Measurements from ENCODE around the gene EED.
"Not testable (repeated sequence)": the region's sequence is repeated elsewhere in the genome, so short reads cannot be mapped to it uniquely, and the experiment has no call there.

Gene EED

DNA sequence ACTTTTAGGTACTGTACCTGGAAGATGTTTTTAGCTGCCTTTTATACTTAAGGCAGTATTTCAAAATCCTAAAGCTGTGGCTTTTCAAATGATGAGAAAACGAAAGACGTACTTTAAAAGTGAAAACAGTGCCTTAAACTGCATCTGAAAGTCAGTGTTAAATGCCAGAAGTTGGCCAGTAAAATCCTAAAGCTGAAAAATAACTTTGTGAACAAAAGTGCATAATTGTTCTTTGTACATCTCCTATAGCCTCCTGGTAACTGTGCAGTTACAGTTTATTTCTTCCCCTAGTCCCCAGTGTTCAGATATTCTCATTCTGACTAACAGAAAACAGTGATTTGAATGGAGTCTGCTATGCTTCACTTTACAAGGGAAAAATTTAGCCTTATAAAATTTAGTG, 6.8 kb downstream of the EED start:
- no peak for DNase-seq

DNA sequence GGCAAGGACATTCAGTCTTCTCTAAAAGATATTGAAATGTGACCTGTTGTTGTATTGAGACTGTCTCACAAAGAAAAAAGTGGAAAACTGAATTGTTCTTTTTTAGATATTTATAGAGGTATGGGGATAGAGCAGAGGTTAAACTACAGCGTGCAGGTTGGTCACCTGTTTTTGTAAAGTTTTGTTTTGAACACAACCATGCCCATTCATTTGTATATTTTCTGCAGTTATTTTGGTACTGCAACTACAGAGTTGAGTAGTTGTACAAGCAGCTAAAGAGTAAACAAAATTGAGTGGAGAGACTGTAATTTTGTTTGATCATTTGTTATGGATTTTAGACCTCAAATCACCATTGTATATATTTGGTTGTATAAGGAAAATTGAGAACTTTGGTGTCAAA, 11.3 kb downstream of the EED start:
- DNase-seq, result no peak

DNA sequence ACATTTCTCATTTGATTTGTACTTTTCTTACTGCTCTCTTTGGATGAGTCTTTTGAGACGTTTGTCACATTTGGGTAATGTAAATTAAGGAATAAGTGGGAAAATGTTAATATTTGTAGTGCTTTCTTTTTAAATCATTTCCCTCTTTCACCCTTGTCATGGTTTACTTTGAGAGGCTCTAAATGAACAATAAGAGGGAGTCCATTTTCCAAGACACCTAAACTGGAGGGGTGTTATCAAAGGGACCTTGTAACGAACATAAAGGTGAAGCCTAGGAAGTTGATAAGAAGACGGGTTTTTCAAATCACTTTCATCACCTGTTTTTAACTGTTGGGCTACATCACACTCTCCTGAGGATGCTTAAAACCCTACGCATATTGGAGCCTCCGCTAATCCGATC, 12.1 kb downstream of the EED start:
- DNase-seq, result no peak

DNA sequence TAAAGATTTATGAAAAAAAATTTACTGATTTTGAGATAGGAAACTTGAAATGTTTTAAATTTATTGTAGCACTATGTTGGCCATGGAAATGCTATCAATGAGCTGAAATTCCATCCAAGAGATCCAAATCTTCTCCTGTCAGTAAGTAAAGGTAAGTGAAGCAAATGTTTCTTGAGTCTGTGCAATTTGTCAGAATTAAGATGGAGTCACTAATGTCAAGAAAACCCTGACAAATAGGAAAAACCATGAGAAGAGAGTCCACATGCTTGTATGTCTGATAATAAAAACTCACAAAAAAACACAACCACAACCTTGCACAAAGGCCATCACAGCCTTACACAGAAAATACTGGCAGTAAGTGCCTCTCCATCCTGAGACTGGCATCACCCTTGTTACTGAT, 12.9 kb downstream of the EED start:
- no peak for DNase-seq

DNA sequence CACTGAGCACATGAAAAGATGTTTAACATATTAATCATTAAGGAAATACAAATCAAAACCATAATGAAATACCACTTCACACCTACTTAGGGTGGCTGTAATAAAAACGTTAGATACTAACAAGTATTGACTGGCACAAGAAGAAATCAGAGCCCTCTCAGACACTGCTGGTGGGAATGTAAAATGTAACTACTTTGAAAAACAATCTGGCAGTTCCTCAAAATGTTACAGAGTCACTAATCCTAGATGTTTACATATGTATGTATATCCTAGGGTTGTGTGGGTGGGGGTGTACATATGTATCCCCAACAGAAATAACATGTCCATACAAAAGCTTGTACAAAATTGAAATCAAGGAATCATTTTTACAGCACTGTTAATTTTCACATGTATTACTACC, 15.2 kb downstream of the EED start:
- no peak for DNase-seq

DNA sequence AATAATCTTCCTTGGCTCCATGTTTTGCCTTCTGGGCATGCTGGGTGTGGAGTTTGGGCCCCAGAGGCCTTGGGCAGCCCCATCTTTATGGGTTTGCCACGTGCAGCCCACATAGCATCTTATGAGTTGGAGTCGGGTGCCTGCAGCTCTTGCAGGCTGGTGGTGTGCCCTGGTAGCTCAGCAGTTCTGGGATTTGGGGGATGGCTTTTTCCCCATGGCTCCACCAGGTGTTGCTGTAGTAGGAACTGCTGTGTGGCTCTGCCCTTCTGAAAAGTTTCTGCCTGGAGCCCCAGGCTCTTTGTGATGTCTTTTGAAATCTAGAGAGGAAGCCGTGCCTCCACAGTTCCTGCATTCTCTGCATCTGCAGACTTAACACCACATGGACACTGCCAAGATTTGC, 16.8 kb downstream of the EED start:
- no peak for DNase-seq

DNA sequence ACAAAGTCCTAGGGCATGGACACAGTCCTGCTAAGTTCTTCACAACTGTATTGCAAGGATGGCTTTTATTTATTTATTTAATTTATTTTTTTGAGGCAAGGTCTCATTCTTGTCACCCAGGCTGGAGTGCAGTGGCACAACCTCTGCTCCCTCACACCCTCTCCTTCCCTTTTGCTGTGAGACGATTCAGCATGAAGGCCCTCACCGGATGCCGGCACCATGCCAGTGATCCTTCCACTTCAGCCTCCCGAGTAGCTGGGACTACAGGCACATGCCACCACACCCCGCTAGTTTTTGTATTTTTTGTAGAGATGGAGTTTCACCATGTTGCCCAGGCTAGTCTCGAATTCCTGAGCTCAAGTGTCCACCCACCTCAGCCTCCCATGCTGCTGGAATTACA, 17.8 kb downstream of the EED start:
- no peak for DNase-seq

DNA sequence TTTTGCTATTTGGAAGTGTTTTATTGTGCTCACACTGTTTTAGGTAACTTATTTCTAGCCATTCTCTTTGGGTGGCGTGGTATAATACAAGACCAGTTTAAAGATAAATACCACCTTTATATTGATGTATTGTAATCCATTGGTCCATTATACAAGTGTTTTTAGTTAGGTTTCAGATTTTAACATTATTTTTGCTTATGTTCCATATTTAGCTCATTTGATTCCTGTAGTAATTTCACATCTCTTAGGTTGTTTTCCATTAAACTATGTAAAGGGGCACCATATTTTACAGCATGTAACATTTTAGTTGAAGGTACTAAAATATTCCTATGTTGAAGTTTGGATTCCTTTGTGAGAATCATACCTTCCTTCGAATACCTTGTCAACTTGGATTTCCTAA, 20.1 kb downstream of the EED start:
- DNase-seq, result no peak

DNA sequence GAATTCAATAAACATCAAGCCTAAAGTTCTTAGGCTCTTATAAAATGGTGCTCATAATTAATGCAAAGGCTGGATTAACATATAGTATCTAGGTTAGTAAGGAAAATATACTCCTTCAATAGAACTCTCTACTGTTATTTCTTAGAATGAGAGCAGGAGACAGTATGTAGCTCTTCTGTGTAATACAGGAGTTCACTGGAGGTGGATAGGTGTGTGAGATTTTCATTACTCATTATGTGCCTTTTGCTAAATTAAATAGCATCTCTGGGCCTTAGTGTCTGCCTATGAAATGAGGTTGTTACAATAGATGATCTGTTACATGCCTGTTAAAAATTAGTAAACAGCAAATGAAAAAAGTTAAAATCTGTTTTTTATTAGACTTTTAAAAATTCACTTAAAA, 20.6 kb downstream of the EED start:
- no peak for DNase-seq

DNA sequence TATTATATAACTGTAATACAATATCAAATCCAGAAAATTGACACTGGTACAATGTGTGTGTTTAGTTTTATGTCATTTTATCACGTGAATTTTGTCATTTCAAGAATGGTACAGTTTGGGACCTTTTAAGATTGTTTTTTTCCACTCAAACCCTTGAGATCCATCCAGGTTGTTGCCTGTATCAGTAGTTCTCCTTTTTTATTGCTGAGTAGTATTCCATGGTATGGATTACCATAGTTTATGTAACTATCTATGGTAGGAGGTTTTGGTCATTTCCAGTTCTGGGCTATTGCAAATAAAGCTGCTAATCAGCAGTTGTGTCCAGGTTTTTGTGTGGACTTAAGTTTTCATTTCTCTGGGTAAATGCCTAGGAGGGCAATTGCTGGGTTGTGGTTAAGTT, 25.1 kb downstream of the EED start:
- DNase-seq, result no peak

DNA sequence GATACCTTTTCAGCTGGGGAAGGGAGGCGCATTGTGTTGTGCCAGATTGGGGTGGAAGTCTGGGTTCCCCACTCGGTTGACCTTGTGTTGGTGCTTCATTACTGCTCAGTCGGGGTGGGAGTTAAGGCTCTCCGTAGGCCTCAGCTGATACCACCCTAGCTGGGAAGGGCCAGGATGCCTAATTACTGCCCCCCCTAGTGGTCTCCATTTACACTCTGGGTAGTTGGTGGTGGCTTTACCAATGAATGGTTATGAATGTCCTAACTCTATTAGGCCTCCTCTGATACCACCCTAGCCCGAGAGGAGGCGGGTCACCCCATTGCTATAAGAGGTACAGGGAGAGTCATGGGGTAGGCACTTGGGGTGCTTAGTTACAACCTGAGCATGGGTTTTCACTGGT, 29.9 kb downstream of the EED start:
- DNase-seq, result no peak

DNA sequence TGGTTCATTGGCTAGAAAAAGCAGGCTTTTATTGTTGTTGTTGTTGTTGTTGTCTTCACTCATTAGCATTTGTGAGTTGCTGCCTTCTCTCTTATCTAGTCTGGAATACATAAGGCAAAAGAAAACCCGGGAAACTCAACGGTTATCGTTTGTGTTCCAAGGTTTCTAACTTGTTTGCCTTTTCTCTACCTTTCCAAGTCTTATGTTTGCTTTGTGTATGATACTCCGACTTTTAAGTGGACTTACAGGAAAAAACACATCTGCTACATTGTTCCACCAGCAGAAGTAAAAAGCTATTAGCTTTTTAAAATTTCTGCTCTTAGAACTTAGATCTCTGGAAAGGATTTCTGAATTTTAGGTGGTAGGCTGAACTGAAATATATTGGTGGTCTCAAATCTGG, 30.4 kb downstream of the EED start:
- DNase-seq, result no peak

DNA sequence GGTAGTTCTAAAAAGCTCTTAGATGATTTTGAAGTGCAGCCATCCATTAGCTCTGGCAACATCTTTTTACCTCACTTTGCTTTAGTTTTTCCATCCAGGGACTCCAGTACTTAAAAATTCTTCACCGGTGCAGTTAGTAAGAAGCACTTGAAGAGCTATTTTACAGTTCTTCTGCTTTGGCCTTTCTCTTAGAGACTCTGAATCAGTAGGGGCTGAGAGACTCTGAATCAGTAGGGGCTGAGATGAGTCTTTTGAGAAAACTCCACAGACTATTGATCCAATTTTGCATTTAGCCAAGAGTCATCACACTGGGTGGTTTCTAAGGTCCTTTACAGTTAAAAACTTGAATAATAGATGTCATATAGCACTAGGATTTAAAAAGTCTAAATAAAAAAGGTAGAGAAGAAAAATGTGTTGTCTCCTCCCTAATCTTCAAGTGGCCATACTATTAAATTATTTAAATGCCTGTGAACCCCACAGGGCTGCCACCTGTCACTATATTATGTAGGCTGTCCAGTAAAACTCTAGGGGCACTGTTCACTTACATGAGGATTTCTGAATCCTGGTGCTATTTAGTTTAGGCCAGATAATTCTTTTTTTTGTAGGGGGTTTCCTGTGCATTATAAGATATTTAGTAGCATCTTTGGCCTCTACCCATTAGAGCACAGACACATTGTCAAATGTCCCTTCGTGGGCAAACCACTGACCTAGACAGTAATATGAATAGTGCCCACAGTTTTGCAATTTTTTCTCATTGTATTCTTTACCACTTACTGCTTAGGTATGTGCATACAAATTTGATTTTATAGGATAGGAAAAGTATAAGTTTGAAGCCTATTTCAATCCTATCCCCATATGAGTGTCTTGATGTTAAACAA, 31.2 kb downstream of the EED start:
- no peak for DNase-seq

DNA sequence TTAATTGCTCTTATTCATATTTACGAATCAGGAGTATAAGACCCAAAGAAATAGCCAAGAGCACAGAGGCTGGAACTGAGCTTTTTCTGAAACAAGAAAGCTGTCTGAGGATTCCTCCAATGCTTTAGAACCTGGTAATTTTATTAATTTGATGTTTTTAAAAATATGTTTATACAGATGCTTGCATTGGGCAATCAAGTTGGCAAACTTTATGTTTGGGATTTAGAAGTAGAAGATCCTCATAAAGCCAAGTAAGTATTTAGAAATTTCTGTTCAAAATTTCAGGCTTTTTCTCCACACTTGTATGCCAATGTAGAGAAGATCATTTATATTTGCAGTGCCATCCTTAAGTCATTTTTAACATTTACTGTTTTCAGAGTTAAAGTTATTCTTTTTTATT, 33.2 kb downstream of the EED start:
- DNase-seq, result no peak

DNA sequence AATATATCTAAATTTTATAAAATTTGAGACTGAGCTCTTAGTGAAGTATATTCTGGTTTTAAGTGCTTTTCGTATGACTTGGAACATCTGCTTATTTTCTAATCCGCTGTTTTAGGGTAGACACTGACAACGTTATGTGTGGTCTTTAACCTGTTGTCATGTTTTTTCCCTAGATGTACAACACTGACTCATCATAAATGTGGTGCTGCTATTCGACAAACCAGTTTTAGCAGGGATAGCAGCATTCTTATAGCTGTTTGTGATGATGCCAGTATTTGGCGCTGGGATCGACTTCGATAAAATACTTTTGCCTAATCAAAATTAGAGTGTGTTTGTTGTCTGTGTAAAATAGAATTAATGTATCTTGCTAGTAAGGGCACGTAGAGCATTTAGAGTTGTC, 33.7 kb downstream of the EED start:
- no peak for DNase-seq

DNA sequence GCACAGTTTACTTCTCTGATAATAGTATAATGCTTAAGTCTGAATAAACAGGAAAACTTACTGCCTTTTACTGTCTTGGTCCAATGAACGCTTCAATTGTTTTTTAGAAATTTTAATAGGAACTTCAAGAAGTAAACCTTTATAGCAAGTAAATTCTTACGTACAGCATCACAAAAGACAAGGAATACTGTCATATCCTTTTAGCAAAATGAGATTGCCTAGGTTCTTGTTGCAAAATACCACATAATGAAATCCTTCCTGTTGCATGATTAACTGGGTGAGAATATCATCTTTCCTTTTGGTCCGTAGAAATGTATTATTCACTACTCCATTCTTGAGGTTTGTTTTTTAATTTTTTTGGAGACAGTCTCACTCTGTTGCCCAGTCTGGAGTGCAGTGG, 35.2 kb downstream of the EED start:
- DNase-seq, result no peak

DNA sequence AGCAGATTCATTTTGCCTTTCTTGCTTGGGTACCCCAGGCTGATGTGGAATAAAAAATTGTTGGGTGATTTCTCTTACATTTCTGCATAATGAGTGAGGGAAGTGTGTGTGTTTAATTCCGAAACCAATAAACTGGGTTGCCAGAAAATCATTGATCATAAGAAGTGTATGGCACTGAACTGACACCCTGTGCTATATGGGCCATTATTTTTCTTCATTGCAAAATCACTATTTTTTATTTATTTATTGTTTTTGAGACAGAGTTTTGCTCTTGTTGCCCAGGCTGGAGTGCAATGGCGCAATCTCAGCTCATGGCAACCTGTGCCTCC, 42.9 kb downstream of the EED start:
- no peak for DNase-seq

DNA sequence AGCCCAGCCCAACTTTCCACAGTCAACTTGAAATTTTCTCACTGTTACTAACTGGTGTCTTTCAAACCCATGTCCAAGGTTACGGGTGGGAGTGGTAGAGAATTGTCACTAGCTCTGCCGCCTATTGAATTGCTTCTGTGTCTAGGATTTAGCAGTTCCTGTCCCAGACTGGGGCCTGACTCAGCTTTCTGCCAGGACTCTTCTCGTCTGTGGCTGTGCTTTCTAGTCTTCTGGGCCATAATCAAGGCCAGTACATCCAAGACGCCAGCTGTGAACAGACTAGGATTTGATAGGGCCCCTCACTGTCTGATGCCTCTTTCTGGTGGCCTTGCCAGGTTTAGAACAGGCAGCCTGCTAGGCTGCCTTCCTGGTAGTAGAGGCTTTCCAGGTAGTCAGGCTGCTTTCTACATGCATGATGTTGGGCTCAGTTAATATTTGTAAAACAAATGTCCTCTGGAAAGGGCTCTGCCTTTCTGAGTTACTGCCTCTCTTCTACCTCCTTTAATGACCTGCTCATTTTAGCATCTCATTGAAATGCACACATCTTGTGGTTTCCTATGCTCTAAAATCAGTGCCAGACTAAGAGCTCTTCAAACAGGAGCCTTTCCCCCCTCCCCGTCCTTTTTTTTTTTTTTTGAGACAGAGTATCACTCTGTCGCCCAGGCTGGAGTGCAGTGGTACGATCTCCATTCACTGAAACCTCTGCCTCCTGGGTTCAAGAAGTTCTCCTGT, 44.4 kb downstream of the EED start:
- peak; percentile 63 for DNase-seq

DNA sequence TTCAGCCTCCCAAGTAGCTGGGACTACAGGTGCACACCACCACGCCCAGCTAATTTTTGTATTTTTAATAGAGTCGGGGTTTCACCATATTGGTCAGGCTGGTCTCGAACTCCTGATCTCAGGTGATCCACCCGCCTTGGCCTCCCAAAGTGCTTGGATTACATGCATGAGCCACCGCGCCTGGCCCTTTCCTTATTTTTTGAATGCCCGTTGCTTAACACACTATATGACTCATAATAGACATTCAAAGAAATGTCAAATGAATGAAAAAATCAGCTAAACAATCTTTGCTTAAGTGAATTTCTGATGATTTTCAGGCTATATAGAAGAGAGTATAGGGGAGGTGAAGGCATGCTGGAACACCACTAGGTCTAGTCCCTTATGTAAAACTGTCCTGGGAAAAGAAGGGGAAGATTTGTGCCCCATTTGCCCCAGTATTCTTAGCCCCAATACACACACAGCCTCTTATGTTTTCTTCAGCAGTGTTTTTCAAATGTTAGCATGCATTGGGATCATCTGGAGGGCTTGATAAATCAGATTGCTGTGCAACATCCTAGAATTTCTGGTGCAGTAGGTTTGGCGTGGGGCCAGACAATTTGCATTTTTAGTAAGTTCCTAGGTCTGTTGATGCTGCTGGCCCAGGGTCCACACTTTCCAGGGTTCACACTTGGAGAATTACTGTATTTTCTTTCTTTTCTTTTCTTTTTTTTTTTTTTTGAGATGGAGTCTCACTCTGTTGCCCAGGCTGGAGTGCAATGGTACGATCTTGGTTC, 45.1 kb downstream of the EED start:
- DNase-seq, result not testable (repeated sequence)

DNA sequence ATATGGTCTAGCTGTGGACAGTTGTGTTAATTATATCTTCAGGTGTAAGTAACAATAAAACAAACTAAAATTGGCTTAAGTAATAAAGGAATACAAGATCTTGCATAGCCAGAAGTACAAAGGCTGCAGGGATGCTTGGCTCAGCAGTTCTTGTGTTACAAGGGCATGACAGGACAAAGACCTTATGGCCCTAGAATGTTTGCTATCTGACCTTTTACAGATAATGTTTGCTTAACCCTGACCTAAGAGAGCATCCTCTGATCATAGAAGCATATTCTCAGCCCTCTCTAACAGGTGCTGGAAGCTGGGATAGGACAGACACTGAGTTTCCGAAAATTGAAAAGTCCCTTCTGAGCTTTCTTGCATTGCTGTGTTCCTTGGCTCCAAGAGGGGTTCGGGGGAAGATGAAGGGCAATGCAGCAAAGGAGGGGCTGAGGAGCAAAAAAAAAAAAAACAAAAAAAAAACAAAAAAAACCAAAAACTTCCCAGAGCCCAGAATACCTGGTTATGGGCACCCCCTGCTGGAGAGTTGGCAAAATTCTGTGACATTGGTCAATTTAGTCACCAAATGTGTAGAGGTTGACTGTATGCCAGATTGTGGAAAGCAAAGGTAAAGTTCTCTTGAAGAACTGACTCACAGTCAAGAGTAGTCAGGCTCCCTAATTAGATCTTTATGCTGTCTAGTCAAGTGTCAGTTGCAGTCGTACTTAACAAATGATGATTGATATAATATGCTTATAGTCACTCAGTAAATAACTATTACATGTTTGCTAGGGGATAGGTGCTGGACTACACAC, 47.1 kb downstream of the EED start:
- DNase-seq, result peak; percentile 87

DNA sequence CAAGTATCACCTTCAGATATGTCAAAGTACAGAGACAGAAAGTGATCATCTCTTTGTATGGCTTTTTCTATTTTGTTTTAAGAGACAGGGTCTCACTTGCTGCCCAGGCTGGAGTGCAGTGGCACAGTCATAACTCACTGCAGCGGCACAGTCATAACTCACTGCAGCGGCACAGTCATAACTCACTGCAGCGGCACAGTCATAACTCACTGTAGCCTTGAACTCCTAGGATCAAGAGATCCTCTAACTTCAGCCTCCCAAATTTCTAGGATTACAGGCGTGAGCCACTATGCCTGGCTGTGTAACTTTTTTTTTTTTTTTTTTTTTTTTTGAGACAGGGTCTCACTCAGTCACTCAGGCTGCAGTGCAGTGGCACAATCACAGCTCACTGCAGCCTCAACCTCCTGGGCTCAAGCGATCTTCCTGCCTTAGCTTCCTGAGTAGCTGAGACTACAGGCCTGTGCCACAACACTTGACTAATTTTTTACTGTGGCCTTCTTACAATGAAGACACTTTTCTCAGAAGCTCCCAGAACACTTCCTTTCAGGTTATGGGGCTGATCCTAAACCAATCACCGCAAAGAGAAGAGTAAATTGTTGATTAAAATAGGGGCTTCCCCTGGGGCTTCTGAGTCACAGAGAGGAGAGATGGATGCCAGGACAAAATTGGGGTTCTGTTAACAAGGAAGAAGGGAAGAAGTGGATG, 48.5 kb downstream of the EED start:
- peak; percentile 75 for DNase-seq

DNA sequence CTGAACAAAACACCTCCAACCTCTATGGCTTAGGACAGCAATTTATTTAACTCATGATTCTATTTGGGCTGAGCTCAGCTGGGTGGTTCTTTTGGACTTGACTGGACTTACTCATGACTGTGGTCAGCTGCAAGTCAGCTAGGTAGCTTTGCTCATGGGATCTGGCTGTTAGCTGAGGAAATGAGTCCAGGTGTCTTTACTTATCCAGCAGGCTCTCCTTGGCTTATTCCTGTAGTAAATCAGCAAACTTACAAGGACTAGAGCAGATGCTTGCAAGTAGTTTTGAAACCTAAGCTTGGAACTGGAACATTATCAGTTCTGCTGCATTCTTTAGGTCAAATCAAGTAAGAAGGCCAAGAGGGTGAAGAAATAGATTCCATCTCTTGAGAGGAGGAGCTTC, 49.5 kb downstream of the EED start:
- DNase-seq, result no peak

DNA sequence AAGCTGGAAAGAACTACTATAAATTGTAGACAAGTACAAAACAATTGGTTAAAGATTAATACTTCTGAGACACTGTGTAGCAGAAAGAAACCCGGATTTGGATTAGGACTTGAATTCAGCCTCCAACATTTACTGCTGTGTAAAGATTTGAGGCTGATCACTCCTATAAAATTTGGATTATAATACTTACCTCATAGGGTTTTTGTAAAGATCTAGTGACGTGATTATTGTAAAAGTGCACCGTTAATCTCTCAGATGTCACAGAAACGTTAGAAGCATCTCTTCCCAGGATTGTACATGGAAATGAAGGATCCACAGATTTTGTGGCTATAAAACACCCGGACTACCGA, 57.2 kb downstream of the EED start:
- no peak for DNase-seq
